GM12878 (cell line): Measurements from ENCODE around the gene RYR2.

ENCODE experiments used
- MYC ChIP-seq: IDR thresholded peaks from 2 replicates; pipeline ENCODE4 v1.6.1; 2011; ENCODE audit warnings: mild to moderate bottlenecking, low read length, moderate library complexity, inconsistent platforms; ENCODE audit not compliant: insufficient read depth, insufficient replicate concordance, insufficient read length, severe bottlenecking
- RFX5 ChIP-seq: IDR thresholded peaks from 2 replicates; pipeline ENCODE4 v1.6.1; 2011; ENCODE audit warnings: low read depth, low read length, improper control_type of control experiment
- ZNF592 ChIP-seq: fragments of 450-650 bp; IDR thresholded peaks from 2 replicates; pipeline ENCODE4 v1.6.1; 2017; ENCODE audit warnings: mild to moderate bottlenecking, moderate library complexity

GRCh38 chr1:237670302-237670701 lies 628.3 kb downstream of the RYR2 start:
- TF ChIP-seq ZNF592 (no peak), MYC (no peak), RFX5 (no peak)
